Mesenchymal stem cell (in vitro differentiated cells and primary cell): ENCODE measurements around the gene PIP4K2A.

ENCODE experiments used
- DNase-seq: peaks from one replicate; pipeline ENCODE4 v3.0.0-alpha.2; 2013
- H2AFZ ChIP-seq: one replicate; pipeline ENCODE4 v1.6.1; 2013; ENCODE audit warnings: low read depth, mild to moderate bottlenecking, control low read depth, inconsistent platforms, low read length, moderate library complexity
- H2AK5ac ChIP-seq: 2 replicates; pipeline ENCODE4 v1.6.1; 2013; ENCODE audit warnings: low read length, moderate library complexity, mild to moderate bottlenecking, inconsistent platforms; ENCODE audit not compliant: severe bottlenecking
- H2BK120ac ChIP-seq: one replicate; pipeline ENCODE4 v1.6.1; 2013; ENCODE audit warnings: low read depth, mild to moderate bottlenecking, inconsistent platforms, low read length, moderate library complexity
- H2BK12ac ChIP-seq, 2 experiments: one replicate each; pipeline ENCODE4 v1.6.1; 2013; ENCODE audit warnings: inconsistent platforms in 2 of 2, low read length in 2 of 2, mild to moderate bottlenecking in 2 of 2, moderate library complexity in 2 of 2, control low read depth in 1 of 2
- H2BK15ac ChIP-seq: one replicate; pipeline ENCODE4 v1.6.1; 2013; ENCODE audit warnings: mild to moderate bottlenecking, low read depth, inconsistent platforms; ENCODE audit not compliant: poor library complexity, severe bottlenecking
- H2BK5ac ChIP-seq: 2 replicates; pipeline ENCODE4 v1.6.1; 2013; ENCODE audit warnings: low read depth, mild to moderate bottlenecking, low read length, control low read depth, inconsistent platforms; ENCODE audit not compliant: poor library complexity, severe bottlenecking
- H3K14ac ChIP-seq, 2 experiments: one replicate each; pipeline ENCODE4 v1.6.1; 2013; ENCODE audit warnings: inconsistent platforms in 2 of 2, low read length in 2 of 2, control low read depth in 1 of 2, mild to moderate bottlenecking in 1 of 2, moderate library complexity in 1 of 2
- H3K18ac ChIP-seq, 2 experiments: one replicate each; pipeline ENCODE4 v1.6.1; 2013; ENCODE audit warnings: inconsistent platforms in 2 of 2, low read length in 2 of 2, control low read depth in 1 of 2, low read depth in 1 of 2, mild to moderate bottlenecking in 1 of 2
- H3K23ac ChIP-seq, 2 experiments: one replicate each; pipeline ENCODE4 v1.6.1; 2013; ENCODE audit warnings: inconsistent platforms in 2 of 2, low read length in 2 of 2, mild to moderate bottlenecking in 2 of 2, moderate library complexity in 2 of 2, control low read depth in 1 of 2
- H3K27ac ChIP-seq: 2 replicates; pipeline ENCODE4 v1.5.1; 2013; ENCODE audit warnings: mild to moderate bottlenecking, moderate library complexity, low read length, control low read depth, inconsistent platforms; ENCODE audit not compliant: poor library complexity, severe bottlenecking
- H3K27me3 ChIP-seq, 2 experiments: 2 replicates each; pipeline versions ENCODE4 v1.6.1 to v1.7.0; 2013; ENCODE audit warnings: low read length in 2 of 2, mild to moderate bottlenecking in 2 of 2, moderate library complexity in 2 of 2, control low read depth in 1 of 2, inconsistent platforms in 1 of 2; ENCODE audit not compliant: control insufficient read depth in 1 of 2, insufficient read depth in 1 of 2
- H3K36me3 ChIP-seq, 2 experiments: 2 replicates each; pipeline versions ENCODE4 v1.6.1 to v1.7.0; 2013; ENCODE audit warnings: low read length in 2 of 2, control low read depth in 1 of 2, inconsistent platforms in 1 of 2, low read depth in 1 of 2, mild to moderate bottlenecking in 1 of 2; ENCODE audit not compliant: insufficient read depth in 2 of 2, control insufficient read depth in 1 of 2
- H3K4ac ChIP-seq, 2 experiments: one replicate each; pipeline ENCODE4 v1.6.1; 2013; ENCODE audit warnings: inconsistent platforms in 2 of 2, low read length in 2 of 2, mild to moderate bottlenecking in 2 of 2, moderate library complexity in 2 of 2, control low read depth in 1 of 2, low read depth in 1 of 2
- H3K4me1 ChIP-seq: 2 replicates; pipeline ENCODE4 v1.6.1; 2013; ENCODE audit warnings: low read depth, low read length, control low read depth; ENCODE audit not compliant: control insufficient read depth, insufficient read depth
- H3K4me2 ChIP-seq: 2 replicates; pipeline ENCODE4 v1.6.1; 2013; ENCODE audit warnings: low read length, mild to moderate bottlenecking, inconsistent platforms; ENCODE audit not compliant: poor library complexity, severe bottlenecking
- H3K4me3 ChIP-seq, 2 experiments: 2 replicates each; pipeline versions ENCODE4 v1.5.1 to v1.7.0; 2013; ENCODE audit warnings: low read length in 2 of 2, mild to moderate bottlenecking in 2 of 2, control low read depth in 1 of 2, low read depth in 1 of 2; ENCODE audit not compliant: insufficient read depth in 1 of 2
- H3K79me1 ChIP-seq: replicated peaks from 2 replicates; pipeline ENCODE4 v1.6.1; 2013; ENCODE audit warnings: mild to moderate bottlenecking, control low read depth, low read length, inconsistent platforms; ENCODE audit not compliant: poor library complexity, severe bottlenecking
- H3K9ac ChIP-seq: 2 replicates; pipeline ENCODE4 v1.7.0; 2013; ENCODE audit warnings: mild to moderate bottlenecking, low read length, moderate library complexity
- H3K9me3 ChIP-seq: 2 replicates; pipeline ENCODE4 v1.7.0; 2013; ENCODE audit warnings: mild to moderate bottlenecking, low read length; ENCODE audit not compliant: control insufficient read depth
- H4K8ac ChIP-seq: one replicate; pipeline ENCODE4 v1.6.1; 2013; ENCODE audit warnings: inconsistent platforms, mild to moderate bottlenecking, low read length, moderate library complexity
- H4K91ac ChIP-seq: one replicate; pipeline ENCODE4 v1.6.1; 2013; ENCODE audit warnings: mild to moderate bottlenecking, low read length, inconsistent platforms
- WGBS: methylation state at CpG from one replicate; pipeline ENCODE4 v1.1.7; 2013; ENCODE audit warnings: mixed read lengths; 5-methylcytosine and 5-hydroxymethylcytosine counted together

Gene PIP4K2A

DNA sequence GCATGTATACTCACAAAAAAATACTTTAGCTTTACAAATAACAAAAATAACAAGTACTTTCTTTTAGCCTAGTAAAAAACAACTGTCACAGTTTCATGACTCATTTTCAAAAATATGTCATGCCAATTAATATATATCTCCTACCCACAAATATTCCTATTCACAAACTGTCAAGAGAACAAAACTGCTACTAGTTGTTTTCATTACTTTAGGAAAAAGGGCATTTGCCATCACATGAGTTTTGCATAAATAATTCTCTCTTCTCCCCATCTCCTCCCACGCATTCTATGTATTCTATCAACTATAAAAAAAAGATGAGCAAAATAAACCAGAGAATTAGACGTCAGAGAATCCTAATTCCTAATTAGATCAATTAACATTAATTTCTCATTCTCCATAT, 87.6 kb downstream of the PIP4K2A start:
- no peak overlapping the region for H2AFZ ChIP-seq
- no peak overlapping the region for H4K8ac ChIP-seq
- no peak overlapping the region for H3K14ac ChIP-seq
- no peak overlapping the region for H2AK5ac ChIP-seq
- no peak overlapping the region for H2BK15ac ChIP-seq
- no peak overlapping the region for H4K91ac ChIP-seq
- H3K27me3 ChIP-seq = no peaks in the 10 kb centered on the region
- H3K18ac ChIP-seq = no peak overlapping the region
- H3K27ac ChIP-seq = no peak overlapping the region
- H3K4me1 ChIP-seq = peaks cover 21% of the 10 kb centered on the region
- H3K23ac ChIP-seq = no peak overlapping the region
- H2BK5ac ChIP-seq = no peak overlapping the region
- peaks cover 0 to 5% of the 10 kb centered on the region in 2 experiments for H3K36me3 ChIP-seq
- no peak for DNase-seq
- H3K4me3 ChIP-seq = no peak overlapping the region
- peak overlapping the region; percentile 16 for H3K9ac ChIP-seq
- H3K9me3 ChIP-seq = no peaks in the 10 kb centered on the region
- H3K79me1 ChIP-seq = peaks cover 6% of the 10 kb centered on the region
- H3K4me2 ChIP-seq = no peak overlapping the region
- 77% methylated on average over 2 of the region's 2 CpGs for WGBS
- no peak overlapping the region for H2BK12ac ChIP-seq
- no peak overlapping the region for H3K4ac ChIP-seq
- H2BK120ac ChIP-seq = no peak overlapping the region

GRCh38 chr10:22625516-22626290, 88.7 kb downstream of the PIP4K2A start:
- DNase-seq = no peak
- WGBS = 52% methylated on average over 5 of the region's 9 CpGs
- peak overlapping the region; percentile 12 for H3K27ac ChIP-seq

GRCh38 chr10:22624287-22624738, 90.1 kb downstream of the PIP4K2A start:
- peak overlapping the region; percentile 93 for H3K27ac ChIP-seq
- H3K9ac ChIP-seq = peak overlapping the region; percentile 40
- H3K4me1 ChIP-seq = peaks cover 19% of the 10 kb centered on the region
- no peak overlapping the region for H3K4ac ChIP-seq
- no CpG with 5 or more reads among the region's 3 CpGs for WGBS
- H2BK5ac ChIP-seq = no peak overlapping the region
- peak; percentile 75 for DNase-seq
- no peak overlapping the region for H2AFZ ChIP-seq
- H2BK15ac ChIP-seq = no peak overlapping the region
- no peak overlapping the region for H3K4me2 ChIP-seq
- H3K23ac ChIP-seq = no peak overlapping the region
- H4K91ac ChIP-seq = no peak overlapping the region
- peak overlapping the region in 1 of 2 experiments; percentile 23 for H3K4me3 ChIP-seq
- H4K8ac ChIP-seq = no peak overlapping the region
- H3K27me3 ChIP-seq = no peaks in the 10 kb centered on the region
- no peak overlapping the region for H2BK120ac ChIP-seq
- H3K36me3 ChIP-seq = peaks cover 0 to 5% of the 10 kb centered on the region in 2 experiments
- no peak overlapping the region for H3K18ac ChIP-seq
- H2AK5ac ChIP-seq = no peak overlapping the region
- peaks cover 2% of the 10 kb centered on the region for H3K79me1 ChIP-seq
- H3K14ac ChIP-seq = no peak overlapping the region
- no peaks in the 10 kb centered on the region for H3K9me3 ChIP-seq
- H2BK12ac ChIP-seq = no peak overlapping the region

More at GRCh38 chr10:22625516-22626290, 88.7 kb downstream of the PIP4K2A start:
- Histone ChIP-seq H3K4me3 (no peak overlapping the region), H3K23ac (peak overlapping the region in 1 of 2 experiments; percentile 42), H3K14ac (no peak overlapping the region), H2BK5ac (no peak overlapping the region), H3K4ac (peak overlapping the region in 1 of 2 experiments; percentile 30), H3K4me2 (no peak overlapping the region), H2BK15ac (no peak overlapping the region), H4K8ac (no peak overlapping the region), H4K91ac (no peak overlapping the region), H3K9ac (no peak overlapping the region), H3K36me3 (peaks cover 0 to 5% of the 10 kb centered on the region in 2 experiments), H3K4me1 (peaks cover 19% of the 10 kb centered on the region), H2BK12ac (peak overlapping the region in 1 of 2 experiments; percentile 97), H3K9me3 (no peaks in the 10 kb centered on the region), H2AK5ac (peak overlapping the region; percentile 82), H2AFZ (no peak overlapping the region), H3K18ac (peak overlapping the region; percentile 1 to 30), H2BK120ac (no peak overlapping the region), H3K79me1 (peaks cover 3% of the 10 kb centered on the region), H3K27me3 (no peaks in the 10 kb centered on the region)

GRCh38 chr10:22623633-22624253, 90.6 kb downstream of the PIP4K2A start:
- H2BK12ac ChIP-seq = peak overlapping the region; percentile 28 to 51
- peak overlapping the region; percentile 93 for H3K27ac ChIP-seq
- peaks cover 0 to 5% of the 10 kb centered on the region in 2 experiments for H3K36me3 ChIP-seq

More at GRCh38 chr10:22623633-22624253, 90.6 kb downstream of the PIP4K2A start:
- Histone ChIP-seq H3K23ac (no peak overlapping the region), H2BK120ac (peak overlapping the region; percentile 29), H4K8ac (peak overlapping the region; percentile 52), H2BK15ac (peak overlapping the region; percentile 26), H3K4me2 (no peak overlapping the region), H3K14ac (no peak overlapping the region), H2BK5ac (no peak overlapping the region), H2AK5ac (peak overlapping the region; percentile 77), H3K9ac (peak overlapping the region; percentile 40), H4K91ac (peak overlapping the region; percentile 52), H3K79me1 (peaks cover 2% of the 10 kb centered on the region), H3K4ac (peak overlapping the region; percentile 54 to 66), H3K18ac (peak overlapping the region; percentile 37 to 89), H3K27me3 (no peaks in the 10 kb centered on the region), H3K4me1 (peaks cover 19% of the 10 kb centered on the region), H2AFZ (no peak overlapping the region), H3K9me3 (no peaks in the 10 kb centered on the region), H3K4me3 (peak overlapping the region in 1 of 2 experiments; percentile 23)
- 76% methylated on average over 3 of the region's 4 CpGs for WGBS
- DNase-seq = peak; percentile 17
